DMS153 treated with DMSO at 0.1 percent for 48 hours (cell line): Measurements from ENCODE around the gene BCAP31.
A peak's percentile ranks its signal among the peaks of the same experiment; 100 is the strongest.
"Not testable (repeated sequence)": the region's sequence is repeated elsewhere in the genome, so short reads cannot be mapped to it uniquely, and the experiment has no call there.

Source experiments
- DNase-seq: peaks from one replicate; lab custom pipeline; 2025; ENCODE audit not compliant: unreplicated experiment; lab: John Stamatoyannopoulos, UW

BCAP31 gene

DNA sequence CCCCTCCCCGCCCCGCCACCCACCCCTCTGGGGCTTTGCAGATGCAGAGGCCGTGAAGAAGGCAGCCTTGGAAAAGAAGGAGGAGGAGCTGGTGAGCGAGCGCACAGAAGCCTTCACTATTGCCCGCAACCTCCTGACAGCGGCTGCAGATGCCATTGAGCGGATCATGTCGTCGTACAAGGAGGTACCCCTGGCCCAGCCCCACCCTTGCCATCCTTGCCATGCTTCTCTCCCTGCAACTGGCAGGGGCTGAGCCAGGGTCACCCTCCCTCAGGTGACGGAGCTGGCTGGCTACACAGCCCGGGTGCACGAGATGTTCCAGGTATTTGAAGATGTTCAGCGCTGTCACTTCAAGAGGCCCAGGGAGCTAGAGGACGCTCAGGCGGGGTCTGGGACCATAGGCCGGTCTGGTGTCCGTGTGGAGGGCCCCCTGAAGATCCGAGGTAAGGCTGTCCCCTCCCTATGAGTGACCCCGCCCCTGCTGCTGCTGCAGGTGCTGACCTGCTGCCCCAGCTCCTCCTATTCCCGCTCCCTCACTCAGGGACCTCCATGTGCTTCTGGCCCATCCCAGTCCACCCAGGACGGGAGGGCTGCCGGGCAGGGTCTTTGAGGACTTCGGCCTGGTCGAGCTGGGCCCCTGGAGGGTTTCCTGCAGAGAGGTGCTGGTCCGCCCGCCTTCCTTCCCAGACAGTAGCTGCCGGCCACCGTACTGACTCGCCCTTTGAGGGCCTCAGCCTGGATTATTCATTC is 12.1 kb upstream of the BCAP31 start:
- DNase-seq, result no peak

DNA sequence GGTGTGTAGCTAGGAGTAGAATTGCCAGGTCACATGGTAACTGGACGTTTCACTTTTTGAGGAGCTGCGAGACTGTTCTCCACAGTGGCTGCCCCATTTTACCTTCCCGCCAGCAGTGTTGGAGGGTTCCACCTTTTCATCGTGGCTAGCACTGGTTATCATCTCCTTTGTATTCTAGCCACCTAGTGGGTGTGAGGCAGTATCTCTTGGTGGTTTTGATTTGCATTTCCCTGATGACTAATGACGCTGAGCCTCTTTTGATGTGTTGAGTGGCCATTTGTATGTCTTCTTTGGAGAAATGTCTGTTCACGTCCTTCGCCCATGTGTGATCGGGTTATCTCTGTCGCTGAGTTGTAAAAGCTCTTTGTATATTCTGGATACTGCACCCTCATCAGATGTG is 11.1 kb upstream of the BCAP31 start:
- no peak for DNase-seq

DNA sequence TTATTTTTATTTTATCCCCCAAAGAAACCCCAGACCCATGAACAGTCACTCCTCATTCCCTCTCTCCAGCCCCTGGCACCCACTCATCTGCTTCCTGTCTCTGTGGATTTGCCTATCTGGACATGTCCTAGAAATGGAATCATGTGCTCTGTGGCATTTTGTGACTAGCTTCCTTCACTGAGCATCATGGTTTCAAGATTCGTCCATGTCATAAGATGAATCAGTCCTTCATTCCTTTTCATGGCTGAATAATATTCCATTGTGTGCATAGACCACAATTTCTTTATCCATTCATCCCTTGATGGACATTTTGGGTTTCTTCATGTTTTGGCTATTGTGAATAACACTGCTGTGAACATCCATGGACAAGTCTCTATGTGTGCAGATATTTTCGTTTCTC is 10.7 kb upstream of the BCAP31 start:
- no peak for DNase-seq

DNA sequence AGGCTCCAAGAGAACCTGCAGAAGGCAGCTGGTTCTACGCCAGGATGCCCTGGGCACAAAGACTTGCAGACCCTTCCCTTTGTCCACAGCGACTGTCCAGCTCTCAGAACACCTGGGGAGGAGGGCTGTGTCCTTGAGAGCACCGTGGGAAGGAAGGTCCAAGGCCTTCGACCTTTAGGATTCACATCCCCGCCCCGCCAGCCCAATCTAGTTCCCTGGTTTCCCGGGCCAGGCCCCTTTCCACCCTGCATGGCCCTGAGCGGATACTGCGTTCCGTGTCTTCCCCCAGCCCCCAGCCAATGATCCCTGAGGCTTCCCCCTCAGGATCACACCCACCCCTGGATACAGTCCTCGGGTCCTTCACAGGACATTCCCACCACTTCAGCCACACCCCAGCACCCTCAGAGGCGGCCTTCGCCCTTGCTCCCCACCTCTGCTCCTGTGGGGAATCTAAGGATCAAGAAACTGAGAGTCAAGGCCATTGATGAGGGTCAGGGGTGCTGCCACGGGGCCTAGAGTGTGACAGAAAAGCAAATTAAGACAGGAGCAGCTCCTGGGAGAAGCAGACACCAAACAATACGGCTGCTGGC is 9.6 kb upstream of the BCAP31 start:
- no peak for DNase-seq

DNA sequence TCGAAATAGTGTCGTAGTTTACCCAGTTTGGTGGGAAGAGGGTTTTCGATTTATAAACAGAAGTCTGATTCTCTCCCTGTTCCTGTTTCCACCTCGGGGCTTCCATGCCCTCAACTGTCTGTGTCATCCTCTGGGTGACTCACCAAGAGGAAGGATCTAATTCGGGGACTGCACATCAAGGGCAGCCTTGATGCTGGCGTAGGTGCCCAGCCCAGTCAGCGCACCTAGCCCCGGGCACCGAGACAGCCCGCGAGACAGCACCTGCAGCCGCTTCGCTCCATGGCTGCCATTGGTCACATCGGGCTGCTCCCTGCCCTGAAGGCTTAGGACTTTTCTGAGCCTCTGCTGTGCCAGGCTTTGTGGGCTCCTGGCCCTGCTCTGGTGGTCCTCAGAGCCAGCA is 8.2 kb upstream of the BCAP31 start:
- DNase-seq, result no peak

DNA sequence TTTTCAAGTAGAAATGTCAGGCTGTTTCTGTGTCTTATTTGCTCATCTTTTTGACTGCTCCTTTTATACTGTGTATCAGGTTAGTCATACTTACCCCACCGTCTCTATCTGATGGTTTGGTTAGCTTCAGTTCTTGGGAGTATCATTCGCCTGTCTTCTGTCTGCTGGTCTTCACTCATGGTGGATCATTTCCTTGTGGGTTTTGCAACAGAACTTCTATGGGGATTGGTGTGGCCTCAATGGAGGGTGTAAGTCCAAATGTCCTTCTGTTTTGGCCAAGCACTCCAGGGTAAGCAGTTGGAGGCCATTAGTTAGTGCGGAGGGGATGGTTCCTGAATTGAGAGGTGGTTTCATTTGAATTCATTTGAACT is 7.6 kb upstream of the BCAP31 start:
- no peak for DNase-seq

DNA sequence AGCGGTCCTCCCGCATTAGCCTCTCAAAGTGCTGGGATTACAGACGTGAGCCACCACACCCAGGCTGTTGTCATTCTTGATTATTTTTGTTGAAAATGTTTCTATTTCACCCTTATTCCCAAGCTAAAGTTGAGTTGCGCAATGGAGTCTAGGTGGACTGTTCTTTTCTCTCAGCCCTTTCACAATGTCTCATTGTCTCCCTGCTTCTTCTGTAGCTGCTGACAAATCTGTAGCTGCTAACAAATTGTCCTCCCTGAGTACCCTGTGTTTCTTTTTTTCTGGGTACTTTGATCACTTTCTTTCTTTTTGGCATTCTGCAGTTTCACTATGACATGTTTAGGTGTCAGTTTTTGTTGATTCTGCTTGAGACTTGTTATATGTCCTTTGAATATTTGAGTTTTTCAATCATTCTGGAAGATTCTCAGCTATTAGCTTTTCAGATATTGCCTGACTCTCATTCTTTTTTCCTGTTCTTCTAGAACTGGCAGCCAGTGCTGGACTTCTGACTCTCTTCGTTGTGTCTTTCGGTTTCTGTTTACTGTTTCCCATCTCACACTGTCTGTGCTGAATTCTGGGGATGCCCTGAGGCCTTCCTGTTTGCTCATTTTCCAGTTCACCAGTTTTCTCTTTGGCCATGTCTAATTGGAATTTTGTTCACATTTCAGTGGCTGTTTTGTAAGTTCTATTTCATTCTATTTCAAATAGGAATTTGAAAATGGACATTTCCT is 7.1 kb upstream of the BCAP31 start:
- DNase-seq, result no peak

DNA sequence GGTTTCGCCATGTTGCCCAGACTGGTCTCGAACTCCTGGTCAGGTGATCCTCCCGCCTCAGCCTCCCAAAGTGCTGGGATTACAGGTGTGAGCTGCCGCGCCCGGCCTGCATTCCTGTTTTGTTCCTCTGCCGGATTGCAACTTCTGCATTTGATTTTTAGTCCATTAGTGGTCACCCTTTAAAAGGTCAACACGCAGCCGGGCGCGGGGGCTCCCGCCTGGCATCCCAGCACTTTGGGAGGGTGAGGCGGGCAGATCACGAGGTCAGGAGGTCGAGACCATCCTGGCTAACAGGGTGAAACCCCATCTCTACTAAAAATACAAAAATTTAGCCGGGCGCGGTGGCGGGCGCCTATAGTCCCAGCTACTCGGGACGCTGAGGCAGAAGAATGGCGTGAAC is 5.9 kb upstream of the BCAP31 start:
- not testable (repeated sequence) for DNase-seq

DNA sequence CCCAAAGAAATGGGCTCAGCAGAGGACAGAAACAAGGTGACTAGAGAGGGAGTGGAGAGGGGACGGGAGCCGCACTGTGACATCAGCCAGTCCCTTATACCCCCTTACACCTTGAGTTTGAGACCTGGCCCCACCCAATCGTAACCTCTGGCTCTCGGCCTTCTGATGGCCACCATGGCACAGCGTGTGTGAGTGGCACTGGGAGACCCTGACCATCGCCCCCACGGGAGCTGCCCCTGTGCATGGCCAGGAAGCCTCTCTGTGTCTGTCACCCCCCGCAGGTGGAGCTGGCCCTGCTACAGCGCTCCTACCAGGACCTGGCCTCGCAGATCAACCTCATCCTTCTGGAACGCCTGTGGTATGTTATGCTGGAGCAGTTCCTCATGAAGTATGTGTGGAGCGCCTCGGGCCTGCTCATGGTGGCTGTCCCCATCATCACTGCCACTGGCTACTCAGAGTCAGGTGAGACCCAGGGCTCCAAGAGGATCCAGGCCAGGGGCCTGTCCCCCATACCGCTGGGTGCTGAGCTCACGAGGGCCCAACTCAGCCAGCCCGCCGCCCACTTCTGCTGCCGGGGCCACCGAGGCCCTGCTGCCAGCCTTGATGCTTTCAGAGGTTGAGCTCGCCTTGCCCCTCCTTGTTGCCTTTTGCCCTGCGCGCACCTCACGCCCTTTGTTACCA is 4.9 kb upstream of the BCAP31 start:
- DNase-seq, result no peak

DNA sequence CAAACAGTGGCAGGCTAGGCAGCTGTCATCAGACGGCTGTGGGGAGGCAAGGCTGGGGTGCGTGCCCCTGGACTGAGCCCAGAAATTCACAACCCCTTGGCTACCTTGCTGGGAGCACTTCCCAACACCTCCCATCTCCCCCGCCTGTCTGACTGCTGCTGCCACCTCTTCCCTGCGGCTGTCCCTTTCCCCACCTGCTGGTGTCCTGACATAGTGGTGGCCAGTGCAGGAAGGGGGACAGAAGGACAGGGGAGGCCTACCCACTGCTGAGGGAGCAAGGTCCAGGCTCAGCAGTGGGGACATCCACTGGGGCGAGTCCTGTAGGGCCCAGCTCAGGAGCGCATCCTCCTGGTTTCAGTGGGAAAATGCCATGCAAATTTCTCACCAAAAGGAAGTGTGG is 3.9 kb upstream of the BCAP31 start:
- no peak for DNase-seq

DNA sequence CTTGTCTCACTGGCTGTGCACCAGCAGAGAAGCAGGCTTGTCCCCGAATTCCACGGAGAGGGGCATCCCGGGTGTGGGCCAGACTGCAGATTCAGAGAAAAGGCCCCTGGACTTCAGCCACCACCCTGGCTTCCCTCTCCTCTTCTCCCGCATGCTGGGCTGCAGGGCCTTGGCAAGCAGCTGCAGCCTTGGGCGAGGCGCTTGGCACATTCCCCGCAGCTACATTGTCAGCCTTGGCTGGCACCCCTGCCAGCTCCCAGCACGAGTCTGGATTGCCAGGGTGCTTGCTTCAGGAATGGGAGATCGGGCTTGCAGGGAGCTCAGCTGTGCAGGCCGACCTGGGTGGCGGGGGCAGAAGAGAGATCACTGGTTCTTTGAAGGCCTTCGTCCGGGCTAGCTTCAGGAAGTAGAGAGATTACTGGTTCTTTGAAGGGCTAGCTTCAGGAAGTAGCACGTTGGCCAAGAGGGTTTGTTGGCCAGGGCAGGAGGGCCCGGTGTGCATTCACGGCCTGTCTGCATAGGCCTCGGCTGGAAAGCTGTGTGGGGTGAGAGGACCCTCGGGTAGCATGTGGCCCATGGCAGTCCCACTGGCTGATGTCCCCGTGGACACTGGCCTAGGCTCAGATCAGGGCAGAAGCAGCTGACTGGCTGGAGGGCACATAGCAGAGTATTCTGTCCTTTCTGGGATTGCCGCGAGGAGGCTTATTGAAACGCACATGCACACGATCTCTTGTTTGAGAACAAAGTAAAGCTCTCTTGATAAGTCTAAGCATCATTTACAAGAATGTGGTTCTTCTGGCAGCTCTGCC is 3.1 kb upstream of the BCAP31 start:
- peak; percentile 39 for DNase-seq

DNA sequence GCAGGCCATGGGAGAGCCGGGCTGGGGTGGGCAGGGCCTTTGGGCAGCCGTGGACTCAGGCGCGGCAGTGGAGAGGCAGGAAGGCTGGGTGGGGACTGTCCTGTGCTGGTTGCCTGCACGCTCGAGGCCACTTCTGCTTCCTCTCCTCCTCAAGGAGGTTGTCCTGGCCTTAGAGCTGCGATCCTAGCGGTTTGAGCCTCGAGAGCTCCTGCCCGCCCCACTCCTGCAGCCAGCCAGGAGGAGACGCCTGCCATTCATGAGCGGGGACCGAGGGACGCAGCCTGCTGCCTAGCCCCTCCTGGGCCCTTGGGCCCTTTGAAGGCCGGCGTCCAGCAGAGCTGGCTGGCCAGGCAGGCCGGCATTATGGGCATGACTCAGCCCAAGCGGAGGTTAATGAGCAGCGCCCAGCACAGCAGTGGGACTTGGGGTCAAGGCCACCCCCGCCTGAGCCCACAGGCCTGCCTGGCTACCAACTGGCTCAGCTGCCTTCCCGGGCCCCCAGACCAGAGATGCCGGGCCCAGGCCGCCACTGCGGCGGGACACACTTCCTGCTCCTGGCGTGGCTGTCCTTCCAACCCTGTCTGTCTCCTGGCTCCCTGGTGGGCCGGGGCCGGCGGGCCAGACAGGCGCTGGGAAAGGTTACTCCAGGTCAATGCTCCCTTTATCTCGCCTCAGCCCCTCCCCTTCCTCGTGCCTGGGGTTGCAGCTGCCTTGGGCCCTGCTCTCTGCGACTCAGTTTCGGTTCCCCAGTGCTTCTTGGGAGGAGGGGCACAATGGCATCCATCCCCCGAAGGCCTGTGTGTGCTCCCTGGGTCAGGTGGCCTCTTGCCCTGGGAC is 2.3 kb upstream of the BCAP31 start:
- DNase-seq, result peak; percentile 39

DNA sequence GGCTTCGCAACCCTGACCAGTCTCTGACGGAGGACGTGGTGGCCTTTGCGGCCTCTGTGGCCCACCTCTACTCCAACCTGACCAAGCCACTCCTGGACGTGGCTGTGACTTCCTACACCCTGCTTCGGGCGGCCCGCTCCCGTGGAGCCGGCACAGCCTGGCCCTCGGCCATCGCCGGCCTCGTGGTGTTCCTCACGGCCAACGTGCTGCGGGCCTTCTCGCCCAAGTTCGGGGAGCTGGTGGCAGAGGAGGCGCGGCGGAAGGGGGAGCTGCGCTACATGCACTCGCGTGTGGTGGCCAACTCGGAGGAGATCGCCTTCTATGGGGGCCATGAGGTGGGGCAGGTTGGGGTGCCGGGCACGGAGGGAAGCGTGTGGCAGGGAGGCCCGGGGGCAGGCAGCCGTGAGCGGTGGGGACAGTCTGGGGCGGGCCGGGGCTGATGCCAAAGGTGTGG is 1.7 kb upstream of the BCAP31 start:
- no peak for DNase-seq

DNA sequence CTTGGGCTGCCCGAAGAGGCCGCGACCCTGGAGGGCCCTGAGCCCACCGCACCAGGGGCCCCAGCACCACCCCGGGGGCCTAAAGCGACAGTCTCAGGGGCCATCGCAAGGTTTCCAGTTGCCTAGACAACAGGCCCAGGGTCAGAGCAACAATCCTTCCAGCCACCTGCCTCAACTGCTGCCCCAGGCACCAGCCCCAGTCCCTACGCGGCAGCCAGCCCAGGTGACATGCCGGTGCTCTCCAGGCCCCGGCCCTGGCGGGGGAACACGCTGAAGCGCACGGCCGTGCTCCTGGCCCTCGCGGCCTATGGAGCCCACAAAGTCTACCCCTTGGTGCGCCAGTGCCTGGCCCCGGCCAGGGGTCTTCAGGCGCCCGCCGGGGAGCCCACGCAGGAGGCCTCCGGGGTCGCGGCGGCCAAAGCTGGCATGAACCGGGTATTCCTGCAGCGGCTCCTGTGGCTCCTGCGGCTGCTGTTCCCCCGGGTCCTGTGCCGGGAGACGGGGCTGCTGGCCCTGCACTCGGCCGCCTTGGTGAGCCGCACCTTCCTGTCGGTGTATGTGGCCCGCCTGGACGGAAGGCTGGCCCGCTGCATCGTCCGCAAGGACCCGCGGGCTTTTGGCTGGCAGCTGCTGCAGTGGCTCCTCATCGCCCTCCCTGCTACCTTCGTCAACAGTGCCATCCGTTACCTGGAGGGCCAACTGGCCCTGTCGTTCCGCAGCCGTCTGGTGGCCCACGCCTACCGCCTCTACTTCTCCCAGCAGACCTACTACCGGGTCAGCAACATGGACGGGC is 1.0 kb upstream of the BCAP31 start:
- DNase-seq, result no peak

DNA sequence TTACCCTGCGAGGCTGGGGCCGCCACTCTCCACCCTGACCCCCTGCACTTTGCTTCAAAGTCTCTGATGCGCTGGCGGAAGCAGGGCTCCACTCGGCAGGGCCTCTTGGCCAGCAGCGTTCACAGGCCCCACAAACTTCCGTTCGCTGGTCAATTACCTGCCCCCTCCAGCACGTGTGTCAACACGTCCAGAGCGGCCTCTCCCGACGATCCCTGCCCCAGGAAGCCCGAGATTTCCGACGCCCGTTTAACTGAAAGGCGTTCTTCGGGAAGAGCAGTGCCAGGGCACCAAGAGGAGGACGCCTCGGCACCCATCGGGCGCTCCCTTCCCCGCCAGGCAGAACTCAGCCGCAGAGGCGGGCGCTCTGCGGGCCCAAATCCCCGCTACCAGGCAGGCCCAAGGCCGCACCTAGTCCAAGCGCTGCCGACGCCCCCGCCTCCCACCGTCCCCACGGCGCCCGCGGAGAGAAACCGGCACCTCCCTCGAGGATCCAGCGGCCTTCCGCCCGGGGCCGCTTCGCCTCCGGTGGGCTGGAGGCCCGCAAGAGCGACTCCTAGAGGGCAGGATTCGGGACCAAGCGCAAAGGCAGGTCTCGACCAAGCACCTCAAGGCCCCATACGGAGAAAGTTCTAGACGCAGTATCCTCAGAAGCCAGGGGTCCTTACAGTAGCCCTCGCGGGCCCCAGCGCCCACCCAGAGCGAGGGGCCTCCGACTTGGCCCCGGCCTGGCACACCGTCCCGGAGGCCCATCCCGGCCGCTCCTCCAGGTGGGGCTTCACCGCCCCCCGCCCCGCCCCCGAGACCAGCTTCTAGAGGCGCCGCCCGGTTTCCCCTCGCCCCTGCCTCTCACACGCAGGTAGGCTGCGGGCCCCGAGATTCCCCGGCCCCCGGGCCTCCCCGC is 586 bp downstream of the BCAP31 start:
- peak; percentile 23 for DNase-seq

DNA sequence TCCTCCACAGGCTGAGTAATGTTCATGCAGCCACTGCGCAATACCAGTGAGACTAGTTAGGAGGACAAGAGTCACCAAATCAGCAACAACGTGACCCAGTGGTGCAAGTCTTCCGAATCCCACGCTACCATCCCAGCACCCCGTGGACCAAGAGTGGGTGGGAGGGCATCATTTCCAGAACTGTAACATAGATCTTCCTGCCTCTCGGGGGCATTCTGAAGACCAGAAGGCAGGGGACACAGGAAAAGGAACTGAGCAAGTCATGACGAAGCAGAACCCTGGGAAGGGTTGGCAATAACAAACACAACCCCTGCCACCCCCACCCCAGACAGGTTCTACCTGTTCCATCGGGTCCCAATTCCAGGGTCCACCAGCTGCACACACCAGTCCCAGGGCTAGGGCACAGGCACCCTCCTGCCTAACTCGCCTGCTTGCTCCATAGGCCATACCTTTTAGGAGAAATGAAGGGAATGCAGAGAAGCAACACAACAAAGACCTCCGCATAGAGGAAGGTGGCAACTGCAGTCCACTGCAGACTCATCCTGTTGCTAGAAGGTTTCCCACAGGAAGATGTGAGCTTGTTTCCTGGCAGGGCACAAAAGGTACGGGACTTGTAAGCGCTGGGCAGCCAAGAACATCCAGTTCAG is 1.4 kb downstream of the BCAP31 start:
- no peak for DNase-seq

DNA sequence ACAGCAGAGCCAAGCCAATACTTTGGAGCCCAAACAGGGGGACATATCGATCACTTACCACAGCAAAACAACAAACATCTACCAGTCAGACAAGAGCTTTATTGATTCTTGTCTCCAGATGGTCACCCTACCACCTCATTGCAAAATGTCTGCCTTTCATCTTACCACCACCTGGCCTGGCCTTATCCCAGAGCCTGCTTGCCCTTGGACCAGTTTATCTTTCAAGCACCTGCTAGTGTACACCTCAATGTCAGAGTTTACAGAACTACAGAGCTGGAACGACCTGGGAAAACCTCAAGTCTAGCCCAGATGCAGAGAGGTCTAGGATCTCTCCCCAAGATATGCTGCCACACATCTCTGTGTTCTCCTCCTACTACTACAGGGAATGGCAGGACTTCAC is 4.5 kb downstream of the BCAP31 start:
- DNase-seq, result no peak

DNA sequence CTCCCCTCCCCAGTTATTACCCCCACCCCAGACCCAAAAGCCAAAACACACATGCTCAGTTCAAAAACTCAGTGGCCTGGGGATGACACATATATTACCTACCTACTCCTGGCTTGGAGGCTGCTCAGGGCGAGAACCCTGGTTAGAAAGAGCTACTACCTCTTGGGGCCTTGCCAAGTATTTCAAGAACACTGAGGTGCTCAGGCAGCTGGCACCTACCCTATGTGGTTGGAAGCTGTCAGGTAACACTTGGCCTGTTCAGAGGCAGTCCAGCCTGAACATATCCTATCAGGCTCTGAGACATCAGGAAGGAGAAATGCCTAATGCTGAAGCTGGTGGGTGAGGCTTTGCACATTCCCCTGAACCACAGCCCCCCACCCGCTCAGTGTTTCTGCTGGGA is 4.9 kb downstream of the BCAP31 start:
- DNase-seq, result no peak
